ENCODE measurements around the gene NCAM2.

NCAM2 gene

GRCh38 chr21:21466752-21467151 lies 468.5 kb downstream of the NCAM2 start:
- no peak for DNase-seq

GRCh38 chr21:21468003-21468402 lies 469.8 kb downstream of the NCAM2 start:
- no peak for DNase-seq

GRCh38 chr21:21481239-21481638 lies 483.0 kb downstream of the NCAM2 start:
- DNase-seq: no peak

GRCh38 chr21:21508859-21509258 lies 510.6 kb downstream of the NCAM2 start:
- no peak for DNase-seq

- DNase-seq: no peak
These were observed 532.5 kb downstream of the NCAM2 start for GRCh38 chr21:21530680-21531079.

GRCh38 chr21:21547368-21547953 lies 549.3 kb downstream of the NCAM2 start:
- DNase-seq: no peak

- DNase-seq: no peak
These were observed 561.3 kb downstream of the NCAM2 start for GRCh38 chr21:21559285-21560045.
